Panc1 (cell line): ENCODE data around the gene ZC3H12C.

Source experiments
- CTCF ChIP-seq: fragments of 450-650 bp; IDR thresholded peaks from 2 replicates; pipeline ENCODE4 v1.5.1; 2017; ENCODE audit warnings: mild to moderate bottlenecking
- TCF7L2 ChIP-seq: IDR thresholded peaks from 2 replicates; pipeline ENCODE4 v1.6.1; 2011; ENCODE audit warnings: mild to moderate bottlenecking, low read depth, low read length, inconsistent platforms

- no peak for TF ChIP-seq CTCF
- TF ChIP-seq TCF7L2: no peak
Measured at GRCh38 chr11:110086892-110087309, 6.3 kb upstream of the ZC3H12C start.
